HepG2 (cell line): ENCODE data around the gene ZNF446. TPM values are rescaled to one million over a fixed set of nuclear protein-coding genes. Genes with fewer than 3 reads are reported as not detected.

Source experiments
- ELF4 ChIP-seq: sonication (generic); formaldehyde crosslinking; IDR thresholded peaks from 2 replicates; pipeline ENCODE4 v1.5.0; 2020; ENCODE audit warnings: missing genetic modification reagents, mild to moderate bottlenecking, moderate library complexity, borderline replicate concordance
- GFI1 ChIP-seq: sonication (generic); formaldehyde crosslinking; IDR thresholded peaks from 2 replicates; pipeline ENCODE4 v1.5.0; 2020; ENCODE audit warnings: missing genetic modification reagents, mild to moderate bottlenecking, borderline replicate concordance
- IKZF5 ChIP-seq: IDR thresholded peaks from 2 replicates; pipeline ENCODE4 v1.6.1; 2018; ENCODE audit warnings: missing genetic modification reagents, mild to moderate bottlenecking, missing compliant biosample characterization
- KAT7 ChIP-seq: IDR thresholded peaks from 2 replicates; pipeline ENCODE4 v1.6.1; 2018; ENCODE audit warnings: borderline replicate concordance, missing compliant biosample characterization
- MAF1 ChIP-seq: sonication (generic); formaldehyde crosslinking; IDR thresholded peaks from 2 replicates; pipeline ENCODE4 v1.5.0; 2020; ENCODE audit warnings: missing genetic modification reagents, borderline replicate concordance
- MBD4 ChIP-seq: IDR thresholded peaks from 2 replicates; pipeline ENCODE4 v1.6.1; 2012; ENCODE audit warnings: low read length, inconsistent platforms, borderline replicate concordance
- MEIS2 ChIP-seq: sonication (generic); formaldehyde crosslinking; IDR thresholded peaks from 2 replicates; pipeline ENCODE4 v1.9.0; 2021; ENCODE audit warnings: mild to moderate bottlenecking, missing genetic modification reagents
- PCBP2 ChIP-seq: fragments of 200-400 bp; formaldehyde crosslinking; optimal IDR thresholded peaks from 2 replicates; pipeline ENCODE3; 2018; ENCODE audit warnings: low read length, low read depth; ENCODE audit not compliant: poor library complexity, severe bottlenecking
- SOX6 ChIP-seq, 2 experiments: fragments of 450-650 bp in 1 of 2; sonication (generic) in 1 of 2; formaldehyde crosslinking in 1 of 2; IDR thresholded peaks; 2 replicates each; pipeline versions ENCODE4 v1.4.0 to v1.6.1; 2017 to 2020; ENCODE audit warnings: antibody characterized with exemption in 1 of 2, mild to moderate bottlenecking in 1 of 2, missing genetic modification reagents in 1 of 2
- THAP11 ChIP-seq: IDR thresholded peaks from 2 replicates; pipeline ENCODE4 v1.6.1; 2016; ENCODE audit warnings: missing biosample characterization, missing genetic modification reagents
- ZBTB46 ChIP-seq: sonication (generic); formaldehyde crosslinking; IDR thresholded peaks from 2 replicates; pipeline ENCODE4 v1.4.0; 2020; ENCODE audit warnings: mild to moderate bottlenecking, missing genetic modification reagents, borderline replicate concordance
- ZNF121 ChIP-seq: sonication (generic); formaldehyde crosslinking; IDR thresholded peaks from 2 replicates; pipeline ENCODE4 v1.5.0; 2020; ENCODE audit warnings: mild to moderate bottlenecking, missing genetic modification reagents
- ZNF124 ChIP-seq: sonication (generic); formaldehyde crosslinking; IDR thresholded peaks from 2 replicates; pipeline ENCODE4 v1.4.0; 2020; ENCODE audit warnings: missing genetic modification reagents
- ZNF354B ChIP-seq: sonication (generic); formaldehyde crosslinking; IDR thresholded peaks from 2 replicates; pipeline ENCODE4 v1.8.0; 2022; ENCODE audit warnings: mild to moderate bottlenecking, missing genetic modification reagents
- ZNF446 ChIP-seq: sonication (generic); formaldehyde crosslinking; IDR thresholded peaks from 2 replicates; pipeline ENCODE4 v1.5.0; 2020; ENCODE audit warnings: mild to moderate bottlenecking, missing genetic modification reagents
- ZNF547 ChIP-seq: sonication (generic); formaldehyde crosslinking; IDR thresholded peaks from 2 replicates; pipeline ENCODE4 v1.5.1; 2020; ENCODE audit warnings: mild to moderate bottlenecking, missing genetic modification reagents
- ZNF616 ChIP-seq: sonication (generic); formaldehyde crosslinking; IDR thresholded peaks from 2 replicates; pipeline ENCODE4 v1.5.0; 2020; ENCODE audit warnings: low read depth, mild to moderate bottlenecking, missing genetic modification reagents
- polyA plus RNA-seq, 8 experiments: library from polyadenylated mRNA; depleted of rRNA in 3 of 8; stranded (reverse) in 7 of 8; unstranded in 1 of 8; fragments of >200 nt; fragmentation: Illumina TruSeq in 4 of 8; extraction: Trizol in 4 of 8; gene quantifications; 2 replicates each; pipeline versions ENCODE4 v1.2.1 to v1.2.3, GENCODE V29; 2011 to 2016; ENCODE audit warnings: low read depth in 4 of 8, missing spikeins in 1 of 8, mixed read lengths in 1 of 8; ENCODE audit not compliant: insufficient read depth in 1 of 8
- total RNA-seq, 5 experiments: library from RNA; depleted of rRNA; stranded (reverse); fragments of >200 nt; fragmentation: Illumina TruSeq; extraction: Trizol; gene quantifications; 2 replicates each; pipeline ENCODE4 v1.2.3, GENCODE V29; 2016; ENCODE audit warnings: low read depth in 1 of 5
- TF ChIP-seq, protein P1 (sequence below), 2 experiments: sonication (generic) in 1 of 2; formaldehyde crosslinking in 1 of 2; IDR thresholded peaks; 2 replicates each; pipeline versions ENCODE4 v1.4.0 to v1.6.1; 2018 to 2020; ENCODE audit warnings: missing genetic modification reagents in 2 of 2, borderline replicate concordance in 1 of 2, low read depth in 1 of 2, mild to moderate bottlenecking in 1 of 2, missing biosample characterization in 1 of 2
- TF ChIP-seq, protein P2 (sequence below): sonication (generic); formaldehyde crosslinking; IDR thresholded peaks from 2 replicates; pipeline ENCODE4 v1.5.0; 2020; ENCODE audit warnings: missing genetic modification reagents

Gene ZNF446
- total and polyA plus RNA-seq, 2 of the 13 experiments (the other 11 are each of a cell fraction or from before 2014, with no cell fraction given): 3.0 to 3.6 TPM

DNA sequence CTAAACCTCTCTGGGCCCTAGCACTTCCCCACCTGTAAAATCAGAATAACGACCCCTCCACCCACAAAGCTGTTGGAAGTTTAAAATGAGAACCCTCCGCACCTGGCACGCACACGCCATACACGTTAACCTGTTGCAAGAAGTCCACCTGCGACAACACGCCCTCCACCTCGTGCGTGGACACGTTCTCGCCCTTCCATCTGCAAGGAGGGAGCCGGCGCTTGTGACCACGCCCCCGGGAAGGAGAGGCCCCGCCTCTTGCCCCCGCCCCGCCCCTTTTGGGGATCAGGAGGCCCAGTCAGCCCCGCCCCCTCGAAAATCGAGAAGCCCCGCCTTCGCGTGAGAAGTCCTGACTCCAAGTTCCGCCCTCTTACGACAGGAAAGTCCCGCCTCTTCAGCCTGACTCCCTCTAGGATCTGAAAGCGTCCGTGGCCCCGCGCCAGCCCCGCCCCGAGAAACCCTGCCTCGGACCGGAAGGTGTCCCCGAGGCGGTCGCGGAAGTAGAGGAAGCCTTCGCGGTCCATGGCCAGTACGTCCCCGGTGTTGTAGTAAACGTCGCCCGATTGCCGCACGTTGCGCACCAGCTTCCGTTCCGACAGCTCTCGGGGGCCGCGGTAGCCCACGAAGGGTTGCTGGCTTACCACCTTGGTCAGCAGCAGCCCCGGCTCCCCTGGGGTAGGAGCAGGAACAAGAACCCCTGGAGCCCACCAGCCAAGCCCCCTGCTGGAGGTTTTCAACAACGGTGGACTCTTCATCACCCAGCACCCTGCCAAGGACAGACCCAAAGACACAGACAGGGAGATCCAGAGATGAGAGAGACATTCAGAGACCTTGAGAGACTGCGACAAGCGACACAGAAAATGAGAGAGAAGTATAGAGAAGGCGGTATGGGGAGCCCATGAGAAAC lies 23.1 kb downstream of the ZNF446 start (continued):
- TF ChIP-seq IKZF5: peak; percentile 84
- no peak for TF ChIP-seq ZBTB46 (CRISPR knock-in tag)
- peak; percentile 97 for TF ChIP-seq THAP11 (CRISPR knock-in tag)
- TF ChIP-seq ZNF547 (CRISPR knock-in tag): no peak; the same call in 1 of the 2 replicates
- peak; percentile 79 for TF ChIP-seq ZNF124 (CRISPR knock-in tag)
- no peak for TF ChIP-seq GFI1 (CRISPR knock-in tag)
- TF ChIP-seq MEIS2 (CRISPR knock-in tag): peak; percentile 67; the same call in 1 of the 2 replicates
- TF ChIP-seq ZNF121: no peak
- peak; percentile 69; the same call in 1 of the 2 replicates for TF ChIP-seq KAT7 (CRISPR knock-in tag)
- TF ChIP-seq ELF4 (CRISPR knock-in tag): no peak
- TF ChIP-seq SOX6 (IDR thresholded peaks at IDR 0.05): no peak
- TF ChIP-seq SOX6 (CRISPR knock-in tag; IDR thresholded peaks at IDR 0.05): peak; percentile 77
- peak; percentile 3; the same call in 1 of the 2 replicates for TF ChIP-seq ZNF616
- TF ChIP-seq, protein P1, sequence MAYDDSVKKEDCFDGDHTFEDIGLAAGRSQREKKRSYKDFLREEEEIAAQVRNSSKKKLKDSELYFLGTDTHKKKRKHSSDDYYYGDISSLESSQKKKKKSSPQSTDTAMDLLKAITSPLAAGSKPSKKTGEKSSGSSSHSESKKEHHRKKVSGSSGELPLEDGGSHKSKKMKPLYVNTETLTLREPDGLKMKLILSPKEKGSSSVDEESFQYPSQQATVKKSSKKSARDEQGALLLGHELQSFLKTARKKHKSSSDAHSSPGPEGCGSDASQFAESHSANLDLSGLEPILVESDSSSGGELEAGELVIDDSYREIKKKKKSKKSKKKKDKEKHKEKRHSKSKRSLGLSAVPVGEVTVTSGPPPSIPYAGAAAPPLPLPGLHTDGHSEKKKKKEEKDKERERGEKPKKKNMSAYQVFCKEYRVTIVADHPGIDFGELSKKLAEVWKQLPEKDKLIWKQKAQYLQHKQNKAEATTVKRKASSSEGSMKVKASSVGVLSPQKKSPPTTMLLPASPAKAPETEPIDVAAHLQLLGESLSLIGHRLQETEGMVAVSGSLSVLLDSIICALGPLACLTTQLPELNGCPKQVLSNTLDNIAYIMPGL (CRISPR knock-in tag; IDR thresholded peaks at IDR 0.05; ENCODE audit: borderline replicate concordance in 1 of 2, low read depth in 1 of 2): peak; percentile 89; a peak in 3 of 4 replicates
- 0 out of 2 replicates have a peak, but pooled peaks have one; percentile 22 for TF ChIP-seq ZNF354B (CRISPR knock-in tag)
- no peak for TF ChIP-seq MBD4
- TF ChIP-seq MAF1 (CRISPR knock-in tag): no peak
- no peak for TF ChIP-seq ZNF446 (CRISPR knock-in tag)
- TF ChIP-seq PCBP2: no peak
- TF ChIP-seq, protein P2, sequence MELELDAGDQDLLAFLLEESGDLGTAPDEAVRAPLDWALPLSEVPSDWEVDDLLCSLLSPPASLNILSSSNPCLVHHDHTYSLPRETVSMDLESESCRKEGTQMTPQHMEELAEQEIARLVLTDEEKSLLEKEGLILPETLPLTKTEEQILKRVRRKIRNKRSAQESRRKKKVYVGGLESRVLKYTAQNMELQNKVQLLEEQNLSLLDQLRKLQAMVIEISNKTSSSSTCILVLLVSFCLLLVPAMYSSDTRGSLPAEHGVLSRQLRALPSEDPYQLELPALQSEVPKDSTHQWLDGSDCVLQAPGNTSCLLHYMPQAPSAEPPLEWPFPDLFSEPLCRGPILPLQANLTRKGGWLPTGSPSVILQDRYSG (CRISPR knock-in tag): 0 out of 2 replicates have a peak, but pooled peaks have one; percentile 33
